ENCODE data around the gene PLSCR1. TPM values are rescaled to one million over a fixed set of nuclear protein-coding genes. Genes with fewer than 3 reads are reported as not detected.

The PLSCR1 gene
- polyA plus RNA-seq, 3 donors: 103 to 221 (median 127) TPM

- Histone ChIP-seq H3K4me1 (ENCODE audit: control insufficient read depth in 1 of 2, insufficient read depth in 2 of 2, low read length in 2 of 2) (peaks cover 4 to 9% of the 10 kb centered on the region in 2 donors), H3K9me3 (replicated peaks in 1 of 2; ENCODE audit: control insufficient read depth in 1 of 2, insufficient read depth in 1 of 2, low read length in 2 of 2) (no peaks in the 10 kb centered on the region), H3K4me2 (replicated peaks; ENCODE audit: extremely low read depth, low read length, poor library complexity, severe bottlenecking) (no peak overlapping the region), H3K27me3 (ENCODE audit: control insufficient read depth in 2 of 2, insufficient read depth in 2 of 2, low read length in 2 of 2) (no peaks in the 10 kb centered on the region), H3K79me2 (ENCODE audit: insufficient read depth, low read length) (no peaks in the 10 kb centered on the region), H3K4me3 (replicated peaks in 1 of 3; ENCODE audit: low read depth in 2 of 3, low read length in 3 of 3) (no peak overlapping the region), H3K9ac (ENCODE audit: insufficient read depth, low read length, poor library complexity, severe bottlenecking) (no peak overlapping the region), H3K36me3 (replicated peaks in 1 of 2; ENCODE audit: control insufficient read depth in 1 of 2, insufficient read depth in 2 of 2, low read length in 2 of 2) (no peaks in the 10 kb centered on the region), H3K27ac (ENCODE audit: low read depth in 1 of 2, low read length in 2 of 2) (no peak overlapping the region), H4K20me1 (ENCODE audit: insufficient read depth, low read length) (no peaks in the 10 kb centered on the region), H2AFZ (ENCODE audit: insufficient read depth, low read depth, low read length, poor library complexity, severe bottlenecking) (no peak overlapping the region)
- Mint-ChIP-seq H3K4me1 (peaks cover 9% of the 10 kb centered on the region), H3K4me3 (no peak overlapping the region), H3K27me3 (ENCODE audit: low read depth in 3 of 3) (peaks cover 0 to 14% (median 7%) of the 10 kb centered on the region in 3 donors), H3K9me3 (peaks cover 0 to 2% (median 0%) of the 10 kb centered on the region in 7 donors), H3K36me3 (no peaks in the 10 kb centered on the region), H3K27ac (no peak overlapping the region)
- DNase-seq: no peak
- TF ChIP-seq CTCF (IDR thresholded peaks at IDR 0.05): no peak
- intact Hi-C loops (cut with micrococcal nuclease): no loop called here
- no CpG with 5 or more reads among the region's 1 CpG for WGBS (ENCODE audit: insufficient coverage)
Observed at GRCh38 chr3:146471012-146471411, 73.4 kb downstream of the PLSCR1 start.

GRCh38 chr3:146470425-146470990 lies 73.9 kb downstream of the PLSCR1 start:
- Histone ChIP-seq H3K9me3 (replicated peaks in 1 of 2; ENCODE audit: control insufficient read depth in 1 of 2, insufficient read depth in 1 of 2, low read length in 2 of 2) (no peaks in the 10 kb centered on the region), H3K9ac (ENCODE audit: insufficient read depth, low read length, poor library complexity, severe bottlenecking) (no peak overlapping the region), H2AFZ (ENCODE audit: insufficient read depth, low read depth, low read length, poor library complexity, severe bottlenecking) (no peak overlapping the region), H3K4me1 (ENCODE audit: control insufficient read depth in 1 of 2, insufficient read depth in 2 of 2, low read length in 2 of 2) (peaks cover 4 to 9% of the 10 kb centered on the region in 2 donors), H3K4me3 (replicated peaks in 1 of 3; ENCODE audit: low read depth in 2 of 3, low read length in 3 of 3) (no peak overlapping the region), H4K20me1 (ENCODE audit: insufficient read depth, low read length) (no peaks in the 10 kb centered on the region), H3K36me3 (replicated peaks in 1 of 2; ENCODE audit: control insufficient read depth in 1 of 2, insufficient read depth in 2 of 2, low read length in 2 of 2) (no peaks in the 10 kb centered on the region), H3K79me2 (ENCODE audit: insufficient read depth, low read length) (no peaks in the 10 kb centered on the region), H3K27ac (ENCODE audit: low read depth in 1 of 2, low read length in 2 of 2) (no peak overlapping the region), H3K4me2 (replicated peaks; ENCODE audit: extremely low read depth, low read length, poor library complexity, severe bottlenecking) (no peak overlapping the region), H3K27me3 (ENCODE audit: control insufficient read depth in 2 of 2, insufficient read depth in 2 of 2, low read length in 2 of 2) (no peaks in the 10 kb centered on the region)
- no peaks in the 10 kb centered on the region for H3K36me3 Mint-ChIP-seq
- DNase-seq: no peak
- peaks cover 0 to 14% (median 7%) of the 10 kb centered on the region in 3 donors for H3K27me3 Mint-ChIP-seq (ENCODE audit: low read depth in 3 of 3)
- H3K4me3 Mint-ChIP-seq: peak overlapping the region in 1 of 2 donors; percentile 37
- WGBS (ENCODE audit: insufficient coverage): no CpG with 5 or more reads among the region's 9 CpGs
- intact Hi-C loops (cut with micrococcal nuclease): no loop called here
- peaks cover 9% of the 10 kb centered on the region for H3K4me1 Mint-ChIP-seq
- H3K9me3 Mint-ChIP-seq: peaks cover 0 to 2% (median 0%) of the 10 kb centered on the region in 7 donors
- TF ChIP-seq CTCF (IDR thresholded peaks at IDR 0.05): no peak
- H3K27ac Mint-ChIP-seq: peak overlapping the region in 1 of 7 donors; percentile 62
